ENCODE data around the gene DLX1. TPM values are rescaled to one million over a fixed set of nuclear protein-coding genes. Genes with fewer than 3 reads are reported as not detected.

Gene DLX1
- total and polyA plus RNA-seq, 9 of the 15 experiments (the other 6 are each of a cell fraction or from before 2014, with no cell fraction given), result 1.9 to 26.2 (median 9.6) TPM

GRCh38 chr2:172062402-172063004 is 22.8 kb upstream of the DLX1 start (continued):
- TF ChIP-seq CEBPG (CRISPR knock-in tag; IDR thresholded peaks at IDR 0.05) (no peak), CEBPG (tag; conservative IDR thresholded peaks at IDR 0.05 in 1 of 2, IDR thresholded peaks at IDR 0.05 in 1 of 2) (no peak), HLTF (IDR thresholded peaks at IDR 0.05) (no peak), L3MBTL2 (IDR thresholded peaks at IDR 0.05) (no peak), JUNB (CRISPR knock-in tag; conservative IDR thresholded peaks at IDR 0.05) (no peak), LARP7 (IDR thresholded peaks at IDR 0.05) (no peak), SMAD2 (IDR thresholded peaks at IDR 0.05; ENCODE audit: low read depth, low read length) (no peak), BRD4 (IDR thresholded peaks at IDR 0.05) (no peak), ETV1 (tag; conservative IDR thresholded peaks at IDR 0.05; ENCODE audit: low read depth) (peak; percentile 82), ELF1 (tag; IDR thresholded peaks at IDR 0.05) (0 out of 2 replicates have a peak, but pooled peaks have one; percentile 35), ZNF184 (CRISPR knock-in tag; IDR thresholded peaks at IDR 0.05) (no peak), TOE1 (IDR thresholded peaks at IDR 0.05; ENCODE audit: borderline replicate concordance) (no peak), TOE1 (CRISPR knock-in tag; IDR thresholded peaks at IDR 0.05; ENCODE audit: borderline replicate concordance, low read depth) (no peak), MAX (CRISPR knock-in tag; IDR thresholded peaks at IDR 0.05) (no peak), BRD9 (IDR thresholded peaks at IDR 0.05; ENCODE audit: low read depth, partially characterized antibody) (no peak), ZNF584 (CRISPR knock-in tag; IDR thresholded peaks at IDR 0.05; ENCODE audit: low read depth) (peak; percentile 82; the same call in 1 of the 2 replicates), ZNF175 (CRISPR knock-in tag; IDR thresholded peaks at IDR 0.05; ENCODE audit: low read depth) (peak; percentile 73; the same call in 1 of the 2 replicates), RBM14 (IDR thresholded peaks at IDR 0.05; ENCODE audit: borderline replicate concordance, insufficient read depth, low read depth, low read length) (no peak), GMEB1 (CRISPR knock-in tag; IDR thresholded peaks at IDR 0.05) (no peak), ETS1 (conservative IDR thresholded peaks at IDR 0.05; ENCODE audit: control insufficient read depth, low read depth, low read length) (no peak), ZNF121 (CRISPR knock-in tag; conservative IDR thresholded peaks at IDR 0.05) (no peak), ZNF766 (CRISPR knock-in tag; conservative IDR thresholded peaks at IDR 0.05) (peak; percentile 37; the same call in 1 of the 2 replicates), SUPT5H (IDR thresholded peaks at IDR 0.05) (no peak), E2F8 (IDR thresholded peaks at IDR 0.05; ENCODE audit: low read depth, partially characterized antibody) (no peak), ILF3 (IDR thresholded peaks at IDR 0.05; ENCODE audit: borderline replicate concordance) (no peak)

All from K562 (cell line).